Measurements from ENCODE around the gene HSFX4.
"Not testable (repeated sequence)": the region's sequence is repeated elsewhere in the genome, so short reads cannot be mapped to it uniquely, and the experiment has no call there.

The HSFX4 gene

DNA sequence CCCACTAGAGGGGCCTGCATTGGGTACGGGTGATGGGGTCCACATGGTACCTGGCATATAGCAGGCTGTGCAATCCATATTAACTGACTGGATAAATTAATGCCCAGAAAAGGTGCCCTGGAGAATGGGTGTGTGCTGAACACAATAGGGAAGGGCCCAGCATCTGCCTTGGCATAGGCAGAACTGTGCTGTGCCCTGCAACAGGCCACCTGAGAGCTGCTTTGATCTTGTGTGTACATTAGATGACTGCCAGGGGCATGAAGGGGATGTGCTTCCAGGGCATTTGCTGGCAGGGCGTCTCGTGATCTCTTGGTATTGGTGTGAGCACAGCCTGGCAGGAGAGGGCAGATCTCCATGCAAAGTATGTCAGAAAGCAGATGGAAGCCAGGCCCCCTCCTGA is 17.6 kb downstream of the HSFX4 start:
- not testable (repeated sequence) for H3K36me3 ChIP-seq (ENCODE audit: insufficient read depth, insufficient read length, low read length); H3K9ac ChIP-seq (ENCODE audit: insufficient read length, low read depth); H3K4me3 ChIP-seq (ENCODE audit: insufficient read length, low read depth); H3K4me1 ChIP-seq (ENCODE audit: insufficient read depth, insufficient read length); DNase-seq (ENCODE audit: low read depth, low spot score); H3K27me3 ChIP-seq (ENCODE audit: insufficient read depth, insufficient read length); H3K9me3 ChIP-seq (ENCODE audit: insufficient read depth, low read length)

- no peaks in the 10 kb centered on the region for H3K4me1 ChIP-seq (ENCODE audit: insufficient read depth, insufficient read length)
- no peaks in the 10 kb centered on the region for H3K9me3 ChIP-seq (ENCODE audit: insufficient read depth, low read length)
- no peaks in the 10 kb centered on the region for H3K27me3 ChIP-seq (ENCODE audit: insufficient read depth, insufficient read length)
- TF ChIP-seq YY1 (IDR thresholded peaks at IDR 0.05; ENCODE audit: insufficient read depth, insufficient read length) (no peak), ZNF274 (IDR thresholded peaks at IDR 0.05; ENCODE audit: low read depth, low read length) (no peak), SUZ12 (IDR thresholded peaks at IDR 0.05; ENCODE audit: extremely low read depth, insufficient read depth, insufficient read length) (no peak)
- H3K36me3 ChIP-seq (ENCODE audit: insufficient read depth, insufficient read length, low read length) = peaks cover 8% of the 10 kb centered on the region
- no peak for DNase-seq (ENCODE audit: low read depth, low spot score)
- no peak overlapping the region for H3K4me3 ChIP-seq (ENCODE audit: insufficient read length, low read depth)
- H3K9ac ChIP-seq (ENCODE audit: insufficient read length, low read depth) = no peak overlapping the region
Observed at GRCh38 chrX:149948016-149948415, 18.6 kb downstream of the HSFX4 start.

- Histone ChIP-seq H3K4me1 (ENCODE audit: insufficient read depth, insufficient read length) (no peaks in the 10 kb centered on the region), H3K9ac (ENCODE audit: insufficient read length, low read depth) (no peak overlapping the region), H3K4me3 (ENCODE audit: insufficient read length, low read depth) (no peak overlapping the region), H3K36me3 (ENCODE audit: insufficient read depth, insufficient read length, low read length) (peaks cover 4% of the 10 kb centered on the region), H3K9me3 (ENCODE audit: insufficient read depth, low read length) (no peaks in the 10 kb centered on the region), H3K27me3 (ENCODE audit: insufficient read depth, insufficient read length) (no peaks in the 10 kb centered on the region)
- DNase-seq (ENCODE audit: low read depth, low spot score) = no peak
- no peak for TF ChIP-seq YY1 (IDR thresholded peaks at IDR 0.05; ENCODE audit: insufficient read depth, insufficient read length)
- no peak for TF ChIP-seq ZNF274 (IDR thresholded peaks at IDR 0.05; ENCODE audit: low read depth, low read length)
- TF ChIP-seq SUZ12 (IDR thresholded peaks at IDR 0.05; ENCODE audit: extremely low read depth, insufficient read depth, insufficient read length) = no peak
Observed at GRCh38 chrX:149949743-149950436, 20.5 kb downstream of the HSFX4 start.

- Histone ChIP-seq H3K27me3 (ENCODE audit: insufficient read depth, insufficient read length) (no peaks in the 10 kb centered on the region), H3K9me3 (ENCODE audit: insufficient read depth, low read length) (no peaks in the 10 kb centered on the region), H3K4me3 (ENCODE audit: insufficient read length, low read depth) (no peak overlapping the region), H3K9ac (ENCODE audit: insufficient read length, low read depth) (no peak overlapping the region), H3K36me3 (ENCODE audit: insufficient read depth, insufficient read length, low read length) (peaks cover 4% of the 10 kb centered on the region), H3K4me1 (ENCODE audit: insufficient read depth, insufficient read length) (no peaks in the 10 kb centered on the region)
- TF ChIP-seq SUZ12 (IDR thresholded peaks at IDR 0.05; ENCODE audit: extremely low read depth, insufficient read depth, insufficient read length) = no peak
- TF ChIP-seq ZNF274 (IDR thresholded peaks at IDR 0.05; ENCODE audit: low read depth, low read length) = no peak
- TF ChIP-seq YY1 (IDR thresholded peaks at IDR 0.05; ENCODE audit: insufficient read depth, insufficient read length) = no peak
- DNase-seq (ENCODE audit: low read depth, low spot score) = peak; percentile 11
Observed at GRCh38 chrX:149950681-149951080, 21.3 kb downstream of the HSFX4 start.

- Histone ChIP-seq H3K9ac (ENCODE audit: insufficient read length, low read depth) (no peak overlapping the region), H3K9me3 (ENCODE audit: insufficient read depth, low read length) (no peaks in the 10 kb centered on the region), H3K36me3 (ENCODE audit: insufficient read depth, insufficient read length, low read length) (no peaks in the 10 kb centered on the region), H3K27me3 (ENCODE audit: insufficient read depth, insufficient read length) (no peaks in the 10 kb centered on the region), H3K4me3 (ENCODE audit: insufficient read length, low read depth) (no peak overlapping the region), H3K4me1 (ENCODE audit: insufficient read depth, insufficient read length) (no peaks in the 10 kb centered on the region)
- DNase-seq (ENCODE audit: low read depth, low spot score) = no peak
- no peak for TF ChIP-seq YY1 (IDR thresholded peaks at IDR 0.05; ENCODE audit: insufficient read depth, insufficient read length)
- TF ChIP-seq ZNF274 (IDR thresholded peaks at IDR 0.05; ENCODE audit: low read depth, low read length) = no peak
- TF ChIP-seq SUZ12 (IDR thresholded peaks at IDR 0.05; ENCODE audit: extremely low read depth, insufficient read depth, insufficient read length) = no peak
Observed at GRCh38 chrX:149961572-149961971, 32.2 kb downstream of the HSFX4 start.

- Histone ChIP-seq H3K36me3 (ENCODE audit: insufficient read depth, insufficient read length, low read length) (no peaks in the 10 kb centered on the region), H3K4me3 (ENCODE audit: insufficient read length, low read depth) (no peak overlapping the region), H3K9ac (ENCODE audit: insufficient read length, low read depth) (no peak overlapping the region), H3K27me3 (ENCODE audit: insufficient read depth, insufficient read length) (no peaks in the 10 kb centered on the region), H3K4me1 (ENCODE audit: insufficient read depth, insufficient read length) (no peaks in the 10 kb centered on the region), H3K9me3 (ENCODE audit: insufficient read depth, low read length) (no peaks in the 10 kb centered on the region)
- no peak for DNase-seq (ENCODE audit: low read depth, low spot score)
- TF ChIP-seq YY1 (IDR thresholded peaks at IDR 0.05; ENCODE audit: insufficient read depth, insufficient read length) (no peak), ZNF274 (IDR thresholded peaks at IDR 0.05; ENCODE audit: low read depth, low read length) (no peak), SUZ12 (IDR thresholded peaks at IDR 0.05; ENCODE audit: extremely low read depth, insufficient read depth, insufficient read length) (no peak)
Observed at GRCh38 chrX:149962010-149962409, 32.6 kb downstream of the HSFX4 start.

GRCh38 chrX:149962859-149963757 is 33.7 kb downstream of the HSFX4 start:
- Histone ChIP-seq H3K9me3 (ENCODE audit: insufficient read depth, low read length) (no peaks in the 10 kb centered on the region), H3K4me3 (ENCODE audit: insufficient read length, low read depth) (no peak overlapping the region), H3K27me3 (ENCODE audit: insufficient read depth, insufficient read length) (no peaks in the 10 kb centered on the region), H3K36me3 (ENCODE audit: insufficient read depth, insufficient read length, low read length) (no peaks in the 10 kb centered on the region), H3K4me1 (ENCODE audit: insufficient read depth, insufficient read length) (no peaks in the 10 kb centered on the region), H3K9ac (ENCODE audit: insufficient read length, low read depth) (no peak overlapping the region)
- DNase-seq (ENCODE audit: low read depth, low spot score) = peak; percentile 8
- TF ChIP-seq SUZ12 (IDR thresholded peaks at IDR 0.05; ENCODE audit: extremely low read depth, insufficient read depth, insufficient read length) = no peak

All from NT2/D1 (cell line).